Panc1 (cell line): Measurements from ENCODE around the gene NAA38.

ENCODE experiments used
- POLR2AphosphoS5 ChIP-seq: IDR thresholded peaks from 2 replicates; pipeline ENCODE4 v1.6.1; 2012; ENCODE audit warnings: mild to moderate bottlenecking, low read depth, low read length, moderate library complexity
- SIN3A ChIP-seq: IDR thresholded peaks from 2 replicates; pipeline ENCODE4 v1.6.1; 2012; ENCODE audit warnings: low read depth, mild to moderate bottlenecking, low read length, moderate library complexity, borderline replicate concordance; ENCODE audit not compliant: insufficient read depth
- TCF7L2 ChIP-seq: IDR thresholded peaks from 2 replicates; pipeline ENCODE4 v1.6.1; 2011; ENCODE audit warnings: mild to moderate bottlenecking, low read depth, low read length, inconsistent platforms
- TF ChIP-seq, protein P1 (sequence below): fragments of 450-650 bp; IDR thresholded peaks from 2 replicates; pipeline ENCODE4 v1.5.1; 2017; ENCODE audit warnings: mild to moderate bottlenecking
- TF ChIP-seq, protein P2 (sequence below), 2 experiments: IDR thresholded peaks; 2 replicates each; pipeline ENCODE4 v1.6.1; 2011 to 2012; ENCODE audit warnings: low read depth in 2 of 2, control low read depth in 1 of 2, low read length in 1 of 2, mild to moderate bottlenecking in 1 of 2, moderate library complexity in 1 of 2; ENCODE audit not compliant: insufficient read depth in 1 of 2

GRCh38 chr17:7838090-7839075 lies 19.0 kb downstream of the NAA38 start:
- TF ChIP-seq SIN3A (no peak), POLR2AphosphoS5 (no peak), TCF7L2 (no peak)
- TF ChIP-seq, protein P1, sequence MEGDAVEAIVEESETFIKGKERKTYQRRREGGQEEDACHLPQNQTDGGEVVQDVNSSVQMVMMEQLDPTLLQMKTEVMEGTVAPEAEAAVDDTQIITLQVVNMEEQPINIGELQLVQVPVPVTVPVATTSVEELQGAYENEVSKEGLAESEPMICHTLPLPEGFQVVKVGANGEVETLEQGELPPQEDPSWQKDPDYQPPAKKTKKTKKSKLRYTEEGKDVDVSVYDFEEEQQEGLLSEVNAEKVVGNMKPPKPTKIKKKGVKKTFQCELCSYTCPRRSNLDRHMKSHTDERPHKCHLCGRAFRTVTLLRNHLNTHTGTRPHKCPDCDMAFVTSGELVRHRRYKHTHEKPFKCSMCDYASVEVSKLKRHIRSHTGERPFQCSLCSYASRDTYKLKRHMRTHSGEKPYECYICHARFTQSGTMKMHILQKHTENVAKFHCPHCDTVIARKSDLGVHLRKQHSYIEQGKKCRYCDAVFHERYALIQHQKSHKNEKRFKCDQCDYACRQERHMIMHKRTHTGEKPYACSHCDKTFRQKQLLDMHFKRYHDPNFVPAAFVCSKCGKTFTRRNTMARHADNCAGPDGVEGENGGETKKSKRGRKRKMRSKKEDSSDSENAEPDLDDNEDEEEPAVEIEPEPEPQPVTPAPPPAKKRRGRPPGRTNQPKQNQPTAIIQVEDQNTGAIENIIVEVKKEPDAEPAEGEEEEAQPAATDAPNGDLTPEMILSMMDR, result no peak
- TF ChIP-seq, protein P2, sequence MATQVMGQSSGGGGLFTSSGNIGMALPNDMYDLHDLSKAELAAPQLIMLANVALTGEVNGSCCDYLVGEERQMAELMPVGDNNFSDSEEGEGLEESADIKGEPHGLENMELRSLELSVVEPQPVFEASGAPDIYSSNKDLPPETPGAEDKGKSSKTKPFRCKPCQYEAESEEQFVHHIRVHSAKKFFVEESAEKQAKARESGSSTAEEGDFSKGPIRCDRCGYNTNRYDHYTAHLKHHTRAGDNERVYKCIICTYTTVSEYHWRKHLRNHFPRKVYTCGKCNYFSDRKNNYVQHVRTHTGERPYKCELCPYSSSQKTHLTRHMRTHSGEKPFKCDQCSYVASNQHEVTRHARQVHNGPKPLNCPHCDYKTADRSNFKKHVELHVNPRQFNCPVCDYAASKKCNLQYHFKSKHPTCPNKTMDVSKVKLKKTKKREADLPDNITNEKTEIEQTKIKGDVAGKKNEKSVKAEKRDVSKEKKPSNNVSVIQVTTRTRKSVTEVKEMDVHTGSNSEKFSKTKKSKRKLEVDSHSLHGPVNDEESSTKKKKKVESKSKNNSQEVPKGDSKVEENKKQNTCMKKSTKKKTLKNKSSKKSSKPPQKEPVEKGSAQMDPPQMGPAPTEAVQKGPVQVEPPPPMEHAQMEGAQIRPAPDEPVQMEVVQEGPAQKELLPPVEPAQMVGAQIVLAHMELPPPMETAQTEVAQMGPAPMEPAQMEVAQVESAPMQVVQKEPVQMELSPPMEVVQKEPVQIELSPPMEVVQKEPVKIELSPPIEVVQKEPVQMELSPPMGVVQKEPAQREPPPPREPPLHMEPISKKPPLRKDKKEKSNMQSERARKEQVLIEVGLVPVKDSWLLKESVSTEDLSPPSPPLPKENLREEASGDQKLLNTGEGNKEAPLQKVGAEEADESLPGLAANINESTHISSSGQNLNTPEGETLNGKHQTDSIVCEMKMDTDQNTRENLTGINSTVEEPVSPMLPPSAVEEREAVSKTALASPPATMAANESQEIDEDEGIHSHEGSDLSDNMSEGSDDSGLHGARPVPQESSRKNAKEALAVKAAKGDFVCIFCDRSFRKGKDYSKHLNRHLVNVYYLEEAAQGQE (IDR thresholded peaks at IDR 0.05; ENCODE audit: insufficient read depth in 1 of 2, low read depth in 2 of 2, low read length in 1 of 2), result no peak
